Measurements from ENCODE around the gene NPIPB6.
A peak's percentile ranks its signal among the peaks of the same experiment; 100 is the strongest.

NPIPB6 gene

GRCh38 chr16:28321700-28322411 lies 41.5 kb downstream of the NPIPB6 start:
- peak; percentile 74 to 76 for DNase-seq

- peak in 1 of 2 experiments; percentile 8 for DNase-seq
Measured at GRCh38 chr16:28320741-28321140, 42.6 kb downstream of the NPIPB6 start.

GRCh38 chr16:28320023-28320561 lies 43.2 kb downstream of the NPIPB6 start:
- no peak for DNase-seq

- no peak for DNase-seq
Measured at GRCh38 chr16:28319476-28320022, 43.8 kb downstream of the NPIPB6 start.

GRCh38 chr16:28318042-28318744 lies 45.1 kb downstream of the NPIPB6 start:
- peak in 1 of 2 experiments; percentile 39 for DNase-seq

DNA sequence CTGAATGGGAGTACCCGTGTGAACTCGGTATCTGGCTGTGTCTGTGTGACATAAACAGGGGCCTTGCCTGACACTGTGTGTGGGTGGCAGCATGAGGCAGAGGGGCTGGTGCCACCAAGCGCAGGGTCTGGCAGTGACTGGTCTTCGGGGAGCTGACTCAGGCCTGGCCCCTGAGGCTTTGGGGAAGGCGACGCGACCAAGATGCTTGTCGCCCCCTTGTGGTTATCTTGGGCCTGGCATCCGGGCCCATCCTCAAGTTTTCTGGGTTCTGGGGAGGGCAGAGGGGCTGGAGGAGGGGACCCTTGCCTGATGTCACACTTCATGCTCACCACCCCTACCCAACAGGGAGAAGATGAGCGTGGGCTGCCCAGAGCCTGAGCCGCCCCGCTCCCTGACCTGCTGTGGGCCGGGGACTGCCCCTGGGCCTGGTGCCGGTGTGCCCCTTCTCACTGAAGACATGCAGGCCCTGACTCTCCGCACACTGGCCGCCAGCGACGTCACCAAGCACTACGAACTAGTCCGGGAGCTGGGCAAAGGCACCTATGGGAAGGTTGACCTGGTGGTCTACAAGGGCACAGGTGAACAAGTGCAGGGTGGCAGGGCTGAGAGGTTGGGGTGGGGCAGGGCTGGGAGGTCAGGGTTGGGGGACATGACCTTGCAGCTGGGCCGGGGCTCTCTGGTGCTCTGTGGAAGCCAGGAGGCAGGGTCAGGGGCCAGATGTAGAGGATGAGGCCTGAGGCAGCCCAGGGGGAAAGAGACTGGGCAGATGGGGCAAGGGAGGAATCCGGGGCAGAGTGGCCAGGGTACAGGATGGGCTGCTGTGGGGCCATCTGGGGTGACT lies 46.0 kb downstream of the NPIPB6 start:
- DNase-seq: peak; percentile 87

- DNase-seq: no peak
Measured at GRCh38 chr16:28316054-28316453, 47.3 kb downstream of the NPIPB6 start.

DNA sequence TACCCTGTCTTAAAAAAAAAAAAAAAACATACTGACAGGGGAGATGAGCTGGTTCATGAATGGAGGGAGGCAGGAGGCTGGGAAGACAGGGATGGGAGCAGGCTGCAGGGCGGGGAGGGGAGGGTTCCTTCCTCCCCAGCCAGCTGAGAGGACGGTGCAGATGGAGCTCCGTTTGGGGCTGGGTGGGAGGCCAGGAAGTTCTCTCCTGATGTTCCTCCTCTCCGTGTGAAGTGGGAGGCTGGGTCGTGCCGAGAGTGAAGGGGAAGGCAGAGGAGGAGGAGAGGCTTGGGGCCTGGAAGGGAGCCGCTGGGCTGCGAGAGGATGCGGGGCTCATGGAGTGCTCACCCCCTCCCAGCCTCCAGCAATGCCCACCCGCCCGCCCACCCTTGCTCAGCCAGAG lies 49.7 kb downstream of the NPIPB6 start:
- no peak for DNase-seq

GRCh38 chr16:28312327-28312726 lies 51.0 kb downstream of the NPIPB6 start:
- no peak for DNase-seq

DNA sequence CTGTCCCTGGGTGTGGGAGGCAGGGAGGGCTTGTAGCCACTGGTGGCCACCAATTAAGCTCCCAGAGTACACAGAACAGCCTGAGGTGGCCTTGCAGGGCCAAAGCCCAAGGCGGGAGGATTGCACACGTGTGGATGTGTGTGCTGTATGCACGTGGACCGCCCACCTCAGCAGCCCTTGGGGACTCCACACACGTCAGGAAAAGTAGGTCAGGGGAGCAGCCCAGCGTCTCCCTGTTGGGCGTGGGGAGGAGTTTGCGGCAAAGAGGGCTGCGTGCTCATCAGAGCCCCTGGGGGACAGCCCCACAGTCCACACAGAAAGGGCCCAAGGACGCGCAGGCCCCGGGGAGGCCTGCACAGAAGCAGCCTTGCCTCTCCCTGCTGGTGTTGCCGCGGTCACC lies 51.4 kb downstream of the NPIPB6 start:
- peak; percentile 54 to 67 for DNase-seq

- DNase-seq: no peak
Measured at GRCh38 chr16:28311413-28311812, 51.9 kb downstream of the NPIPB6 start.

DNA sequence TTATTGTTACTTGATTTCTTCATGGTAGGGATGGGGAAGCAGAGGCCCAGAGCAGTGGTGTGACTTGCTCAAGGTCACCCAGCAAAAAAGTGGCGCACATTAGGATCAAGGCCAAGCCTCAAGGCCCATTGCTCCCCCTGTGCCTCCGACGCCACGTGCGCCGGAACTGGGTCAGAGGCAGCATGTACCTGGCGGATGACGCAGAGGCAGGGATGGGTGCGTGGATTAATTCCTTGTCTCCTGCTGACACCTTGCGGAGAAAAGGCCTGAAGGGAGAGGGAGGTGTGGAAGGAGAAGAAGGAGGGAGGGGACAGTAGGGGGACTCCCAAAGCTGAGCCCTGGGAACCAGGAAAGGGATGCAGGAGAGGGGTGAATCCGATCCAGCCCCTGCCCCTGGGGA lies 52.5 kb downstream of the NPIPB6 start:
- DNase-seq: no peak

GRCh38 chr16:28309811-28310311 lies 53.4 kb downstream of the NPIPB6 start:
- DNase-seq: peak; percentile 89 to 92

DNA sequence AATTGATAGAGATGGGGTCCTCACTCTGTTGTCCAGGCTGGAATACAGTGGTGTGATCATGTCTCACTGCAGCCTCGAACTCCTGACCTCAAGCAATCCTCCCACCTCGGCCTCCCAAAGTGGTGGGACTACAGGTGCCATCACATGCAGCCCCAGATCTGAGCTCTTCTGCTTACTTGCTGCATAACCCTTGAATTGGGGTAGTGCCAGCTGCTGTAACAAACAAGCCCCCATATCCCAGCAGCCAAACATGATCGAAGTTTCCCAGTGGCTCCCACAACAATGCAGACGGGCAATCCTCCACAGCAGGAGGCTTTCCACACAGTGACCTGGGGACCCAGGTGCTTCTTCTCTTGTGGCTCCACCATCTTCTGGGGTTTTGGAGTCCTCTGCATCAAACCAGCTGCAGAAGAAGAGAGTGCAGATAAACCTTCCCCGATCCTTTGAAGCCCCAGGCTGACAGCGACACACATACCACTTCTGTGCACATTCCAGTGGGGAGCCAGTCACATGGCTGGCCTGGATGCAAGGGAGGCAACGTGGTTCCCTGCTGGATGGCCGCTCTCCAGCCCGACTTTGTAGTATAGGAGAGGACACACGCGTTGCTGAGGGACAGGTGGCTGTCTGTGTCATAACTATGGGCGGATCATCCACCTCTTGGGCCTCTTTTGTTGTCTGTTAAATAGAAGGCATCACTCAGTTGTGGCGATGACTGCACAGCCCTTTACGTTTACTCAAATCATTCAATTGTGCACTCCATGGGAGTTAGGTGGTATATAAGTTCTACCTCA lies 54.3 kb downstream of the NPIPB6 start:
- peak; percentile 32 to 33 for DNase-seq

- DNase-seq: no peak
Measured at GRCh38 chr16:28307936-28308335, 55.4 kb downstream of the NPIPB6 start.

- DNase-seq: no peak
Measured at GRCh38 chr16:28304214-28304613, 59.1 kb downstream of the NPIPB6 start.

GRCh38 chr16:28303132-28303531 lies 60.2 kb downstream of the NPIPB6 start:
- no peak for DNase-seq

GRCh38 chr16:28301620-28302019 lies 61.7 kb downstream of the NPIPB6 start:
- DNase-seq: no peak

GRCh38 chr16:28301154-28301553 lies 62.2 kb downstream of the NPIPB6 start:
- no peak for DNase-seq

DNA sequence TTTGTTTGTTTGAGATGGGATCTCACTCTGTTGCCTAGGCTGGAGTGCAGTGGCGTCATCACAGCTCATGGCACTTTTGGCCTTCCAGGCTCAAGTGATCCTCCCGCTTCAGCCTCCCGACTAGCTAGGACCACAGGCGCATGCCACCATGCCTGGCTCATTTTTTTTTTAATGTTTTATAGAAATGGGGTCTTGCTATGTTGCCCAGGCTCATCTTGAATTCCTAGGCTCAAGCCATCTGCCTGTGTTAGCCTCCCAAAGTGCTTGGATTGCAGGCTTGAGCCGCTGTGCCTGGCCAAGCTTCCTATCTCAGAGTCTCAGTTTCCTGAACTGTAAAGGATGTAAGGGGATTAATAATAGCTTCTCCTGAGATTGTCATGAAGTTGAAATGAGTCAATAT lies 63.0 kb downstream of the NPIPB6 start:
- DNase-seq: no peak

- no peak for DNase-seq
Measured at GRCh38 chr16:28298511-28298878, 64.8 kb downstream of the NPIPB6 start.
